Bronchial epithelial cell (primary cell): ENCODE data around the gene CHST8. TPM values are rescaled to one million over a fixed set of nuclear protein-coding genes. Genes with fewer than 3 reads are reported as not detected.

Experiments
- DNase-seq: peaks from one replicate; pipeline ENCODE4 v3.0.0-alpha.2; 2010; ENCODE audit warnings: low read depth
- FAIRE-seq: peaks from 2 replicates; lab custom pipeline; 2011; peaks lifted over from hg19 to GRCh38; lab: Jason Lieb, UNC
- H3K27me3 ChIP-seq: 2 replicates; pipeline ENCODE4 v1.5.1; 2011; ENCODE audit warnings: low read length; ENCODE audit not compliant: control insufficient read depth, insufficient read depth
- H3K36me3 ChIP-seq: 2 replicates; pipeline ENCODE4 v1.5.1; 2011; ENCODE audit warnings: low read length; ENCODE audit not compliant: control insufficient read depth, insufficient read depth
- H3K4me3 ChIP-seq: 2 replicates; pipeline ENCODE4 v1.5.1; 2011; ENCODE audit warnings: mild to moderate bottlenecking, low read depth, low read length, control low read depth
- total RNA-seq: library from RNA; depleted of rRNA; stranded (reverse); fragments of >200 nt; gene quantifications from 2 replicates; pipeline ENCODE4 v1.2.1, GENCODE V29; 2014
- TF ChIP-seq, protein P1 (sequence below): IDR thresholded peaks from 2 replicates; pipeline ENCODE4 v1.5.1; 2011; ENCODE audit warnings: mild to moderate bottlenecking, moderate library complexity, low read length, control low read depth, inconsistent platforms; ENCODE audit not compliant: insufficient read depth, severe bottlenecking

The CHST8 gene
- total RNA-seq, 1 donor from 2014 or later: under 0.01 TPM

DNA sequence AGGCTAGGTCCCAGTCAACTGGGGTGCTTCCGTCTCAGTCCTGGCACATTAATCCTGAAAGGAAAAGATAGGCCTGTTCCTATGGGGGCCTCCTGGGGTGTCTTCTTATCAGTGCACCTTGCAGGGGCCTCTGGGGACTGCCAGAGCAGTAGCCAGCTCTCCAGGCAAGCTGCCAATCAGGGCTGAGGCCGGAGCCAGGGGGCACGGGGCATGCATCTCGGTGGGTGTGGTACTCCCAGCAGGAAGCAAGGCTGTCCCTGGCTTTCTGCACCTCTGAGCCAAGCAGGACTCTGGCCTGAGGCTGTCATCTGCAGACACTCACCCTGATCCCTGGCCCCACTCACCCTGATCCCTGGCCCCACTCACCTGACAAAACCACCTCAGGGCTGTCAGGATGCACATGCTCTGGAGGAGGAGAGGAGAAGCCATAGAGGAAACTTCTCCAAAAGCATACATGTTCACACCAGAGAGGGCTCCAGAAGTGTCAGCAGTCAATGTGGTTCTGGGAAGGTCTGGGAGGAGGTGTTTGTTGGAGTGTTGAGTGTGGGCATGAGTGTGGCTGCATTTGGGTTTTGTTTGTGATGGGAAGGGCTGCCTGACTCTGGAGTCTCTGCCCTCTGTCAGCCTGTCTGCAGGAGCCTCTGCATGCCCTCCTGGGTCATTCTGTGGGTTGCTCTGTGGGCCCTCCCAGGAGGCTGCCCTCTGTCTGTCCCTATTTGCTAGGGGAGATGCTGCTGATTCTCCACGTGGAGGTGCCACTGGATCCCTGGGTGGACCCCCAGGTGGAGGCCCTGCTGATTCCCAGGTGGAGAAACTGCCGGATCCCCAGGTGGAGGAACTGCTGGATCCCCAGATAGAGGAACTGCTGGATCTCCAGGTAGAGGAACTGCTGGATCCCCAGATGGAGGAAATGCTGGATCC, 152.2 kb downstream of the CHST8 start:
- Histone ChIP-seq H3K4me3 (no peak overlapping the region), H3K36me3 (no peaks in the 10 kb centered on the region), H3K27me3 (no peaks in the 10 kb centered on the region)
- TF ChIP-seq, protein P1, sequence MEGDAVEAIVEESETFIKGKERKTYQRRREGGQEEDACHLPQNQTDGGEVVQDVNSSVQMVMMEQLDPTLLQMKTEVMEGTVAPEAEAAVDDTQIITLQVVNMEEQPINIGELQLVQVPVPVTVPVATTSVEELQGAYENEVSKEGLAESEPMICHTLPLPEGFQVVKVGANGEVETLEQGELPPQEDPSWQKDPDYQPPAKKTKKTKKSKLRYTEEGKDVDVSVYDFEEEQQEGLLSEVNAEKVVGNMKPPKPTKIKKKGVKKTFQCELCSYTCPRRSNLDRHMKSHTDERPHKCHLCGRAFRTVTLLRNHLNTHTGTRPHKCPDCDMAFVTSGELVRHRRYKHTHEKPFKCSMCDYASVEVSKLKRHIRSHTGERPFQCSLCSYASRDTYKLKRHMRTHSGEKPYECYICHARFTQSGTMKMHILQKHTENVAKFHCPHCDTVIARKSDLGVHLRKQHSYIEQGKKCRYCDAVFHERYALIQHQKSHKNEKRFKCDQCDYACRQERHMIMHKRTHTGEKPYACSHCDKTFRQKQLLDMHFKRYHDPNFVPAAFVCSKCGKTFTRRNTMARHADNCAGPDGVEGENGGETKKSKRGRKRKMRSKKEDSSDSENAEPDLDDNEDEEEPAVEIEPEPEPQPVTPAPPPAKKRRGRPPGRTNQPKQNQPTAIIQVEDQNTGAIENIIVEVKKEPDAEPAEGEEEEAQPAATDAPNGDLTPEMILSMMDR: no peak
- no peak for DNase-seq
- no peak for FAIRE-seq

DNA sequence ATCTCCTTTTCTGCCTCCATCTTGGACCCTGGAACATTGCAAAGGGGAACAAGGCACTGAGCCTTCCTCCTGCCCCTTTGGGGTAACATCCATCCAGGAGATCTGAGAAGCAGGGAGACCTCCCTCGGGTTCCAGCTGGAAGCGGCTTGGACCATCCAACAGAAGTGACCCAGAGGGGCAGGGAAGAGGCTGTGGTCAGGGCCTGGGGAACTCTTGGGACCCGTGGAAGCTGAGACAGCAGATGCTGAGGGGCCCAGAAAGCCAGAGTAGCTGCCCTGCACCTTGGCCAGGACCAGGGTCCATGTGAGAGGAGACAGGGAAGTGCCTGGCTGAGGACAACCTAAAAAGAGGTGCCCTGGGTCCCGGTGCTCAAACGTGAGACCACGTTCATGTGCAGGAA, 153.0 kb downstream of the CHST8 start:
- TF ChIP-seq, protein P1: no peak
- no peak overlapping the region for H3K4me3 ChIP-seq
- H3K36me3 ChIP-seq: no peaks in the 10 kb centered on the region
- no peaks in the 10 kb centered on the region for H3K27me3 ChIP-seq
- FAIRE-seq (peak; percentile 70), DNase-seq (no peak)

DNA sequence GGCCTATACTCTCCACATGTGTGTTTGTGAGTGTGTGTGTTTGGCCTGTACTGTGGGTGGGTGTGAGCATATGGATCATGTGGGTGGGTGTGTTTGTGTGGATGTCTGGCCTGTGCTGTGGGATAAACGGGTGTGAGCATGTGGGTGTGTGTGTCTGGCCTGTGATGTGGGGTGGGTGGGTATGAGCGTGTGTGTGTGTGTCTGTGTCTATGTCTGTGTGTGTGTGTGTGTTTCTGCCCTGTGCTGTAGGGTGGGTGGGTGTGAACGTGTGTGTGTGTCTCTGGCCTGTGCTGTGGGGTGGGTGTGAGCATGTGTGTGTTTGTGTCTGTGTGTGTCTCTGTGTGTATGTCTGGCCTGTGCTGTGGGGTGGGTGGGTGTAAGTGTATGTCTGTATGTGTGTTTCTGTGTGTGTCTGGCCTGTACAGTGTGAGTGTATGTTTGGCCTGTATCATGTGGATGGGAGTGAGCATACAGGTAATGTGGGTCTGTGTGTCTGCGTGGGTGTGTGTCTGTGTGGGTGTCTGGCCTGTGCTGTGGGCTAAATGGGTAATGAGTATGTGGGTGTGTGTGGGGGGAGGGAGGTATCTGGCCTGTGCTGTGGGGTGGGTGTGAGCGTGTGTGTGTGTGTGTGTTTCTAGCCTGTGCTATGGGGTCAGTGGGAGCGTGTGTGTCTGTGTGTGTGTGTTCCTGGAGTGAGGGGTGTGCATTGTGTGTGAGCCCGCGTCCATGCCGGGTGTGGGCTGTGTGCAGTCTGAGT, 154.2 kb downstream of the CHST8 start:
- no peaks in the 10 kb centered on the region for H3K27me3 ChIP-seq
- H3K36me3 ChIP-seq: no peaks in the 10 kb centered on the region
- no peak overlapping the region for H3K4me3 ChIP-seq
- TF ChIP-seq, protein P1: no peak
- FAIRE-seq (peak; percentile 84), DNase-seq (no peak)

GRCh38 chr19:33777351-33777750, 155.6 kb downstream of the CHST8 start:
- no peak for FAIRE-seq

GRCh38 chr19:33777753-33778088, 156.0 kb downstream of the CHST8 start:
- no peak for FAIRE-seq
- no peaks in the 10 kb centered on the region for H3K27me3 ChIP-seq

More at GRCh38 chr19:33777351-33777750, 155.6 kb downstream of the CHST8 start:
- TF ChIP-seq, protein P1: no peak
- Histone ChIP-seq H3K4me3 (no peak overlapping the region), H3K27me3 (no peaks in the 10 kb centered on the region), H3K36me3 (no peaks in the 10 kb centered on the region)
- no peak for DNase-seq

More at GRCh38 chr19:33777753-33778088, 156.0 kb downstream of the CHST8 start:
- TF ChIP-seq, protein P1: no peak
- no peak overlapping the region for H3K4me3 ChIP-seq
- DNase-seq: no peak
- H3K36me3 ChIP-seq: no peaks in the 10 kb centered on the region
